NB4 (cell line): Measurements from ENCODE around the gene TANC1.

Source experiments
- CTCF ChIP-seq: IDR thresholded peaks from one replicate; pipeline ENCODE4 v1.5.1; 2012; ENCODE audit warnings: low read depth, low read length
- POLR2A ChIP-seq: IDR thresholded peaks from 2 replicates; pipeline ENCODE4 v1.6.1; 2011; ENCODE audit warnings: mild to moderate bottlenecking; ENCODE audit not compliant: insufficient read length; ENCODE audit errors: extremely low read depth

GRCh38 chr2:159214325-159214865 lies 246.0 kb downstream of the TANC1 start:
- TF ChIP-seq CTCF = no peak
- TF ChIP-seq POLR2A = no peak
